MCF 10A (cell line): Measurements from ENCODE around the gene GRIK3. TPM values are rescaled to one million over a fixed set of nuclear protein-coding genes. Genes with fewer than 3 reads are reported as not detected.

Experiments used
- BruUV-seq: library from RNA; stranded (reverse); fragments of 400-500 nt; replicated peaks from 2 replicates; lab custom pipeline; 2021; lab: Mats Ljungman, UMichigan
- CTCF ChIA-PET: fragments of 300-600 bp; sonication (Branson Sonifier 250); formaldehyde crosslinking; extraction: SDS; loops from one replicate; lab custom pipeline; 2021; ENCODE audit warnings: antibody characterized with exemption, inconsistent platforms; lab: Yijun Ruan, JAX
- POLR2A ChIA-PET: fragments of 300-600, 350-650 bp; sonication (Branson Sonifier 250); formaldehyde crosslinking; extraction: SDS; loops from one replicate; lab custom pipeline; 2020; ENCODE audit warnings: antibody characterized with exemption, inconsistent platforms; lab: Yijun Ruan, JAX
- DNase-seq: peaks from one replicate; pipeline ENCODE4 v3.0.0-alpha.2; 2018; ENCODE audit not compliant: unreplicated experiment
- H3K27ac Mint-ChIP-seq: one replicate; pipeline ENCODE4 v1.8.0; 2022; ENCODE audit warnings: mild to moderate bottlenecking, low read depth, mixed read lengths; ENCODE audit not compliant: unreplicated experiment
- H3K27me3 Mint-ChIP-seq: one replicate; pipeline ENCODE4 v1.8.0; 2022; ENCODE audit warnings: mixed read lengths; ENCODE audit not compliant: insufficient read depth, unreplicated experiment
- H3K36me3 Mint-ChIP-seq: one replicate; pipeline ENCODE4 v1.8.0; 2022; ENCODE audit warnings: mild to moderate bottlenecking, moderate library complexity, mixed read lengths; ENCODE audit not compliant: insufficient read depth, unreplicated experiment
- H3K4me1 Mint-ChIP-seq: one replicate; pipeline ENCODE4 v1.8.0; 2022; ENCODE audit warnings: mixed read lengths; ENCODE audit not compliant: insufficient read depth, unreplicated experiment
- H3K4me3 Mint-ChIP-seq: one replicate; pipeline ENCODE4 v1.8.0; 2022; ENCODE audit warnings: mild to moderate bottlenecking, moderate library complexity, mixed read lengths; ENCODE audit not compliant: unreplicated experiment
- H3K9me3 Mint-ChIP-seq: one replicate; pipeline ENCODE4 v1.8.0; 2022; ENCODE audit warnings: mixed read lengths; ENCODE audit not compliant: unreplicated experiment
- intact Hi-C: fragments of 100-400 bp; cut with micrococcal nuclease; formaldehyde crosslinking; loops from 2 replicates; pipeline ENCODE4 v1.14.1; 2022
- total RNA-seq: library from RNA; stranded (reverse); gene quantifications from 2 replicates; pipeline ENCODE4 v1.2.3, GENCODE V29; 2022
- TF ChIP-seq, protein P1 (sequence below): fragments of 200-600 bp; IDR thresholded peaks from one replicate; pipeline ENCODE4 v1.8.0; 2022; ENCODE audit warnings: antibody characterized with exemption, mild to moderate bottlenecking; ENCODE audit not compliant: unreplicated experiment

Gene GRIK3
- total RNA-seq, 1 experiment from 2014 or later: not detected

DNA sequence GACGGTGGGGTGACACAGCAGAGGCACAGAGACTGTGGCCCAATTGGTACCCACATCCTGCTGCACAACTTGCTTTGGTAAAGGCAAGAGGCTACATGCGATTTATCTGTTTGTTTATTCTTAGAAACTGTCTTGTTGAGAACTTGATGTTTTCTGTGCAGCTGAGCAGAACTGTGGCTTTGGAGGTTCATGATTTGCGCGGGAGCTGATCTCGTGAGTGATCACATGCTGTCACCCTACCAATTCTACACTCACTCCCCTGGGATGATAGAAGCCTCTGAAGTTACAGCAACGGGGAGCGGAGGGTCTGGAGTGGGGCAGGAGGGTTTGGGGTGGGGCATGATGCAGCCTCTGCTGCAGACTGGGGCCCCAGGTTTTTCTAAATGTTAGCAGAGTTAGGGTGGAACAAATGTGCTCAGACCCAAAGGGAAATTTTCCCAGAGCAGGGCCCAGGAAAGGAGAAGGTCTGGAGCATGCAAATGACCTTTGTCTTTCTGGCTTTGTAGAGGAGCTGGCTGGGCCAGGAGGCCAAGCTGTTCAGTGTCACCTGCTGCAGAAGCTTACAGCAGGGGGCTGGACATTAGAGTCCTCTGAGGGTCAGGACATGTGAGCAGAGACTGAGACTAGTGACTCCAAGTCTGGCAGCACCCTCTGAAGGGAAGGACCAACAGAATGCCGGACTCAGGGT, 83.6 kb downstream of the GRIK3 start:
- intact Hi-C loops: no loop called here

GRCh38 chr1:36948606-36949005, 85.7 kb downstream of the GRIK3 start:
- Mint-ChIP-seq H3K4me1 (no peaks in the 10 kb centered on the region), H3K9me3 (peaks cover 7% of the 10 kb centered on the region), H3K4me3 (no peak overlapping the region), H3K36me3 (no peaks in the 10 kb centered on the region), H3K27ac (no peak overlapping the region), H3K27me3 (peaks cover 11% of the 10 kb centered on the region)
- intact Hi-C loops: no loop called here
- BruUV-seq: no TSS peak
- POLR2A ChIA-PET: no interaction called here
- TF ChIP-seq, protein P1, sequence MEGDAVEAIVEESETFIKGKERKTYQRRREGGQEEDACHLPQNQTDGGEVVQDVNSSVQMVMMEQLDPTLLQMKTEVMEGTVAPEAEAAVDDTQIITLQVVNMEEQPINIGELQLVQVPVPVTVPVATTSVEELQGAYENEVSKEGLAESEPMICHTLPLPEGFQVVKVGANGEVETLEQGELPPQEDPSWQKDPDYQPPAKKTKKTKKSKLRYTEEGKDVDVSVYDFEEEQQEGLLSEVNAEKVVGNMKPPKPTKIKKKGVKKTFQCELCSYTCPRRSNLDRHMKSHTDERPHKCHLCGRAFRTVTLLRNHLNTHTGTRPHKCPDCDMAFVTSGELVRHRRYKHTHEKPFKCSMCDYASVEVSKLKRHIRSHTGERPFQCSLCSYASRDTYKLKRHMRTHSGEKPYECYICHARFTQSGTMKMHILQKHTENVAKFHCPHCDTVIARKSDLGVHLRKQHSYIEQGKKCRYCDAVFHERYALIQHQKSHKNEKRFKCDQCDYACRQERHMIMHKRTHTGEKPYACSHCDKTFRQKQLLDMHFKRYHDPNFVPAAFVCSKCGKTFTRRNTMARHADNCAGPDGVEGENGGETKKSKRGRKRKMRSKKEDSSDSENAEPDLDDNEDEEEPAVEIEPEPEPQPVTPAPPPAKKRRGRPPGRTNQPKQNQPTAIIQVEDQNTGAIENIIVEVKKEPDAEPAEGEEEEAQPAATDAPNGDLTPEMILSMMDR: no peak
- CTCF ChIA-PET: interaction anchor here (0.7 kb wide), 1 partner anchor 307 kb away, joined by 3 read pairs; no protein-coding TSS in a partner anchor
- DNase-seq: no peak

More for the DNA sequence above, 83.6 kb downstream of the GRIK3 start:
- H3K27ac Mint-ChIP-seq: no peak overlapping the region
- BruUV-seq: no TSS peak
- no peak for DNase-seq
- CTCF ChIA-PET: no interaction called here
- peaks cover 11% of the 10 kb centered on the region for H3K27me3 Mint-ChIP-seq
- no peaks in the 10 kb centered on the region for H3K36me3 Mint-ChIP-seq
- POLR2A ChIA-PET: no interaction called here
- TF ChIP-seq, protein P1: no peak
- H3K4me3 Mint-ChIP-seq: no peak overlapping the region
- H3K4me1 Mint-ChIP-seq: no peaks in the 10 kb centered on the region
- H3K9me3 Mint-ChIP-seq: peaks cover 8% of the 10 kb centered on the region

DNA sequence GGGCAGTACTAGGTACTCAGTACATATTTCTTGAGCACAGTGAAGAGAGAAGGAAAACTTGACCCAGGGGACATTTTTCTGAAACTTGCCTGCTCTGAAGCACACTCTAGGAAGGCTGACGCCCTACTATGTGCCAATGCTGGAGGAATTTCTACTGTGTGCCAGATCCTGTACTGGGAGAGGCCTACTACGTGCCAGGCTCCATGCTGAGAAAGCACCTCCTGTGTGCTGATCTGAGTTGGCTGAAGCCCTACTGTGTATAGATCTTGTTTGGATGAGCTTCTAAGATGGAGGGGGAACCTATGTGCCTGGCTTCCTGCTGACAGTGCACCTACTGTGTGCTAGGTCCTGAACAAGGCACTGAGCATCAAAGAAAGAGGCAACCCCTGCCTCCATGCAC, 86.2 kb downstream of the GRIK3 start:
- BruUV-seq: no TSS peak
- ChIA-PET CTCF (no interaction called here), POLR2A (no interaction called here)
- Mint-ChIP-seq H3K36me3 (no peaks in the 10 kb centered on the region), H3K9me3 (peaks cover 3% of the 10 kb centered on the region), H3K27me3 (peaks cover 11% of the 10 kb centered on the region), H3K4me3 (no peak overlapping the region), H3K27ac (no peak overlapping the region), H3K4me1 (no peaks in the 10 kb centered on the region)
- TF ChIP-seq, protein P1: no peak
- DNase-seq: no peak
- intact Hi-C loops: no loop called here

GRCh38 chr1:36947384-36947783, 86.9 kb downstream of the GRIK3 start:
- DNase-seq: no peak
- intact Hi-C loops: no loop called here
- ChIA-PET CTCF (no interaction called here), POLR2A (no interaction called here)
- H3K36me3 Mint-ChIP-seq: no peaks in the 10 kb centered on the region
- H3K9me3 Mint-ChIP-seq: no peaks in the 10 kb centered on the region
- H3K27ac Mint-ChIP-seq: no peak overlapping the region
- H3K4me1 Mint-ChIP-seq: no peaks in the 10 kb centered on the region
- TF ChIP-seq, protein P1: no peak
- peaks cover 11% of the 10 kb centered on the region for H3K27me3 Mint-ChIP-seq
- no TSS peak for BruUV-seq
- no peak overlapping the region for H3K4me3 Mint-ChIP-seq
